Lung (tissue), 12 donors: ENCODE results near the gene CHMP1A. TPM values are rescaled to one million over a fixed set of nuclear protein-coding genes. Genes with fewer than 3 reads are reported as not detected.

Experiments
- ATAC-seq: fragments of 200-7000 bp; cut with Tn5 transposase; one replicate; pipeline ENCODE4 v1.9.1; 2020; ENCODE audit warnings: moderate number of reproducible peaks; ENCODE audit not compliant: insufficient read depth, low FRiP score
- DNase-seq, 3 donors: peaks; one replicate each; pipeline ENCODE4 v3.0.0-alpha.2; 2013 to 2017
- H3K27ac ChIP-seq, 2 donors: one replicate each; pipeline ENCODE4 v1.5.1; 2013; ENCODE audit warnings: mild to moderate bottlenecking in 2 of 2, moderate library complexity in 2 of 2, control low read depth in 1 of 2, inconsistent platforms in 1 of 2, low read depth in 1 of 2, low read length in 1 of 2
- H3K27me3 ChIP-seq, 3 donors: one replicate each; pipeline ENCODE4 v1.5.1; 2013; ENCODE audit warnings: low read length in 2 of 3; ENCODE audit not compliant: control insufficient read depth in 3 of 3, insufficient read depth in 3 of 3
- H3K36me3 ChIP-seq, 4 donors: one replicate each; pipeline ENCODE4 v1.5.1; 2013; ENCODE audit warnings: low read length in 4 of 4, mild to moderate bottlenecking in 1 of 4, moderate library complexity in 1 of 4; ENCODE audit not compliant: control insufficient read depth in 4 of 4, insufficient read depth in 4 of 4
- H3K4me1 ChIP-seq, 5 donors: one replicate each; pipeline ENCODE4 v1.5.1; 2013; ENCODE audit warnings: low read length in 5 of 5, mild to moderate bottlenecking in 2 of 5, moderate library complexity in 1 of 5; ENCODE audit not compliant: control insufficient read depth in 5 of 5, insufficient read depth in 5 of 5
- H3K4me3 ChIP-seq: one replicate; pipeline ENCODE4 v1.5.1; 2013; ENCODE audit warnings: mild to moderate bottlenecking, control low read depth, moderate library complexity
- H3K9ac ChIP-seq, 2 donors: one replicate each; pipeline ENCODE4 v1.5.1; 2013; ENCODE audit warnings: low read length in 2 of 2, control low read depth in 1 of 2; ENCODE audit not compliant: insufficient read depth in 1 of 2
- H3K9me3 ChIP-seq, 4 donors: one replicate each; pipeline ENCODE4 v1.5.1; 2013; ENCODE audit warnings: low read length in 3 of 4, mild to moderate bottlenecking in 1 of 4, moderate library complexity in 1 of 4; ENCODE audit not compliant: control insufficient read depth in 4 of 4, insufficient read depth in 3 of 4
- CTCF ChIP-seq: IDR thresholded peaks from 2 replicates; pipeline ENCODE4 v1.5.1; 2012; ENCODE audit warnings: mild to moderate bottlenecking; ENCODE audit errors: control extremely low read depth, extremely low read depth
- WGBS, 2 donors: extraction: QIAGEN DNeasy Blood & Tissue Kit; methylation state at CpG; one replicate each; pipeline ENCODE4 v1.1.7; 2013; 5-methylcytosine and 5-hydroxymethylcytosine counted together
- polyA plus RNA-seq, 2 donors: library from polyadenylated mRNA; stranded (reverse); fragments of 200-250 nt; gene quantifications; one replicate each; pipeline ENCODE4 v1.2.1, GENCODE V29; 2013
- total RNA-seq, 2 donors: library from RNA; depleted of rRNA in 1 of 2; stranded (reverse); fragments of >200 nt in 1 of 2; gene quantifications; one replicate each; pipeline ENCODE4 v1.2.1, GENCODE V29; 2014 to 2021
- donor health status: control.
- donor health status: control.
- donor health status: Bipolar disorder and iron deficiency.
- donor health status: healthy.
- donor health status: DM: yes; HTN: yes; CAD: no.

CHMP1A gene
- total and polyA plus RNA-seq, 4 donors, result 61.3 to 98.4 (median 85.5) TPM

- Histone ChIP-seq H3K27me3 (no peaks in the 10 kb centered on the region), H3K4me3 (no peak overlapping the region), H3K36me3 (no peaks in the 10 kb centered on the region), H3K9ac (no peak overlapping the region), H3K4me1 (peaks cover 0 to 10% (median 3%) of the 10 kb centered on the region in 5 donors), H3K27ac (no peak overlapping the region), H3K9me3 (peaks cover 0 to 2% (median 0%) of the 10 kb centered on the region in 4 donors)
- no peak for TF ChIP-seq CTCF
- ATAC-seq (no peak), DNase-seq (no peak)
- 91 to 96% methylated on average over 20 to 22 of the region's 22 CpGs for WGBS, 2 donors
Observed at GRCh38 chr16:89613954-89614459, 43.5 kb downstream of the CHMP1A start.

- Histone ChIP-seq H3K4me1 (peaks cover 0 to 8% (median 2%) of the 10 kb centered on the region in 5 donors), H3K9me3 (peaks cover 0 to 2% (median 0%) of the 10 kb centered on the region in 4 donors), H3K4me3 (no peak within 1 kb of the TSS), H3K27ac (no peak within 1 kb of the TSS), H3K27me3 (no peaks in the 10 kb centered on the region), H3K36me3 (no peaks in the 10 kb centered on the region), H3K9ac (no peak within 1 kb of the TSS)
- DNase-seq (peak in 2 of 3 donors; percentile 28 to 33), ATAC-seq (no peak)
- WGBS, 2 donors, result 63 to 69% methylated on average over 19 of the region's 19 CpGs
- no peak for TF ChIP-seq CTCF
Observed at GRCh38 chr16:89613231-89613953, 44.1 kb downstream of the CHMP1A start, which contains the start of gene DPEP1. TSS of gene DPEP1 (plus strand) at chr16:89613642. CDS start at chr16:89630411, 16,769 bp downstream.

- Histone ChIP-seq H3K4me1 (peaks cover 0 to 6% (median 2%) of the 10 kb centered on the region in 5 donors), H3K9ac (no peak overlapping the region), H3K27me3 (no peaks in the 10 kb centered on the region), H3K4me3 (no peak overlapping the region), H3K36me3 (no peaks in the 10 kb centered on the region), H3K9me3 (peaks cover 0 to 2% (median 0%) of the 10 kb centered on the region in 4 donors), H3K27ac (no peak overlapping the region)
- WGBS, 2 donors, result 87 to 88% methylated on average over 20 of the region's 20 CpGs
- DNase-seq (peak in 1 of 3 donors; percentile 33), ATAC-seq (no peak)
- TF ChIP-seq CTCF, result no peak
Observed at GRCh38 chr16:89612415-89613166, 44.9 kb downstream of the CHMP1A start.
